SW480 (cell line): Measurements from ENCODE around the gene APPL1.

Source experiments
- DNase-seq: peaks from one replicate; pipeline ENCODE4 v3.0.0-alpha.2; 2016; ENCODE audit warnings: low spot score

The APPL1 gene, protein sequence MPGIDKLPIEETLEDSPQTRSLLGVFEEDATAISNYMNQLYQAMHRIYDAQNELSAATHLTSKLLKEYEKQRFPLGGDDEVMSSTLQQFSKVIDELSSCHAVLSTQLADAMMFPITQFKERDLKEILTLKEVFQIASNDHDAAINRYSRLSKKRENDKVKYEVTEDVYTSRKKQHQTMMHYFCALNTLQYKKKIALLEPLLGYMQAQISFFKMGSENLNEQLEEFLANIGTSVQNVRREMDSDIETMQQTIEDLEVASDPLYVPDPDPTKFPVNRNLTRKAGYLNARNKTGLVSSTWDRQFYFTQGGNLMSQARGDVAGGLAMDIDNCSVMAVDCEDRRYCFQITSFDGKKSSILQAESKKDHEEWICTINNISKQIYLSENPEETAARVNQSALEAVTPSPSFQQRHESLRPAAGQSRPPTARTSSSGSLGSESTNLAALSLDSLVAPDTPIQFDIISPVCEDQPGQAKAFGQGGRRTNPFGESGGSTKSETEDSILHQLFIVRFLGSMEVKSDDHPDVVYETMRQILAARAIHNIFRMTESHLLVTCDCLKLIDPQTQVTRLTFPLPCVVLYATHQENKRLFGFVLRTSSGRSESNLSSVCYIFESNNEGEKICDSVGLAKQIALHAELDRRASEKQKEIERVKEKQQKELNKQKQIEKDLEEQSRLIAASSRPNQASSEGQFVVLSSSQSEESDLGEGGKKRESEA

GRCh38 chr3:57227204-57227929, at the start of gene APPL1:
Gene APPL1, plus strand, starts transcription at chr3:57227729. Its CDS starts 155 bp downstream, at chr3:57227884.
- DNase-seq, result peak; percentile 89

GRCh38 chr3:57179580-57180410, 47.7 kb upstream of the APPL1 start:
- peak; percentile 62 for DNase-seq

- DNase-seq, result no peak
These were observed 43.0 kb upstream of the APPL1 start for GRCh38 chr3:57184526-57184925.

- no peak for DNase-seq
These were observed 35.5 kb upstream of the APPL1 start for GRCh38 chr3:57192028-57192427.

DNA sequence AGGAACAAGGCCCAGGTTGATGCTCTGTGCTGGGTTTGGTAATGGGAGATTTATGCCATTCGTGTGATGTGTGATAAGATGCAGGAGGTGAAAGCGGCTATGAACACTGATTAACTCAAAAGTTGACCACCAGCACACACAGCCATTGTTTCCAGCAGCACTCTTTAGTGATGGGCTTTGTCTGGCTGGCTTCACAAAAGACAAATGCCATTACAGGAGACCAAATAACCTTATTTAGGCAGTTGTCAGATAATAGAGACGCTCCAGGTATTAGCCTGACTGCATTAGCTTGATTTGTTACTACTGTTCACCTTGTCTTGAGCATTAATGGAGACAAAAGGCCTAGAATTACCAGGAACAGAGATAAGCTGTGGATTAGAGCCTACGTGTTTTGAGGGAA, 32.9 kb upstream of the APPL1 start:
- DNase-seq, result no peak

GRCh38 chr3:57199895-57200297, 27.6 kb upstream of the APPL1 start, which contains the start of gene HESX1:
Gene HESX1, minus strand, starts transcription at chr3:57199978. Its CDS starts 60 bp downstream, at chr3:57199918.
- no peak for DNase-seq

GRCh38 chr3:57206423-57206822, 21.1 kb upstream of the APPL1 start:
- DNase-seq, result no peak

DNA sequence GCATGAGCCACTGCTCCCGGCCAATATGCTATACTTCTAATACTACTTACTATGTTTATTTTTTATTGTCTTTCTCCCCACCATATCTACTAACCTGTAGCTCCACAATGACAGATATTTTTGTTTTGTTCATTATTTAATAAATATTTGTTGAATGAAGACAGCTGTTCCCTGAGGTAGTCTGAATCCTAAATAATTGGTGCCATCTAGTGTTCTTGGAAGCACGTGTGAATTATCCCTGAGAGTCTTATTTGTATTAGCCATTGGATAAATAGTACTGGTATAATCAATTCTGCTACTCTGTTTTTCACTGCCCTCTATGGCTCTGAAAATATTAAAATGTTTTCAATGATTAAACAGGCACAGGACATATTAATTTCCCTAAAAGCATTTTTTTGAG, 5.6 kb upstream of the APPL1 start:
- no peak for DNase-seq

DNA sequence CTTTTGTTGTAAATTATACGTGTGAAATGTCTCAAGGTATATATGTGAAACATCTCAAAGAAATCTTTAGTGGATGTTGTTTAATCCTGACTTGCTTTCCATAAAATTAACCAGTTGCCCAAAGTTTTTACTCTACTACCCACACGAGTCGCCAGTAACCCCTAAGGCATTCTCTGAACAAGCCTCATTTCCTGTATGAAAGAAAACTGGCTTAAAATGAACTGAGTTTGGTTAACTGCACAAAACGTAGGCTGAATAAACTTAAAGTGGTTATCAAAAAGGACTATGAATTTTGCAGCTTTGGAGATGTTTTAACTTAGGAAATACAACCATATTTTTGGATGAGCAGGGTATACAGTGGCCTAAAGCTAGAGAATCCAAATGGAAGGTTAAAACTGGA, 2.7 kb upstream of the APPL1 start:
- DNase-seq, result no peak

- DNase-seq, result no peak
These were observed 1.4 kb upstream of the APPL1 start for GRCh38 chr3:57226176-57226575.

- DNase-seq, result peak; percentile 71
These were observed 612 bp downstream of the APPL1 start for GRCh38 chr3:57227930-57228751.

GRCh38 chr3:57230006-57230405, 2.5 kb downstream of the APPL1 start:
- DNase-seq, result no peak

DNA sequence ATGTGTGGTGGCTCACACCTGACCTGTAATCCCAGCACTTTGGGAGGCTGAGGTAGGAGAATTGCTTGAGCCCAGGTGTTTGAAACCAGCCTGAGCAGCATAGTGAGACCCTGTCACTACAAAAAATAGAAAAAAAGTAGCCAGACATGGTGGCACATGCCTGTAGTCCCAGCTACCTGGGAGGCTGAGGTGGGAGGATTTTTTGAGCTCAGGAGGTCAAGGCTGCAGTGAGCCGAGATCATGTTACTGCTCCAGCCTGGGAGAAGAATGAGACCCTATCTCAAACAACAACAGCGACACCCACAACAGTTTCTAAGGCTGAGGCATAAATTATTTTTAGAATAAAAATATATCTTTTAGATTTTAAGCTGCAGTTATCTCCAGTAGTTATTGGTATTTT, 6.3 kb downstream of the APPL1 start:
- DNase-seq, result no peak

- no peak for DNase-seq
These were observed 7.4 kb downstream of the APPL1 start for GRCh38 chr3:57234613-57235575.

- DNase-seq, result no peak
These were observed 17.4 kb downstream of the APPL1 start for GRCh38 chr3:57244946-57245345.

GRCh38 chr3:57252404-57252803, 24.9 kb downstream of the APPL1 start:
- DNase-seq, result no peak

- no peak for DNase-seq
These were observed 29.3 kb downstream of the APPL1 start for GRCh38 chr3:57256844-57257243.

- DNase-seq, result no peak
These were observed 30.1 kb downstream of the APPL1 start for GRCh38 chr3:57257678-57258077.

DNA sequence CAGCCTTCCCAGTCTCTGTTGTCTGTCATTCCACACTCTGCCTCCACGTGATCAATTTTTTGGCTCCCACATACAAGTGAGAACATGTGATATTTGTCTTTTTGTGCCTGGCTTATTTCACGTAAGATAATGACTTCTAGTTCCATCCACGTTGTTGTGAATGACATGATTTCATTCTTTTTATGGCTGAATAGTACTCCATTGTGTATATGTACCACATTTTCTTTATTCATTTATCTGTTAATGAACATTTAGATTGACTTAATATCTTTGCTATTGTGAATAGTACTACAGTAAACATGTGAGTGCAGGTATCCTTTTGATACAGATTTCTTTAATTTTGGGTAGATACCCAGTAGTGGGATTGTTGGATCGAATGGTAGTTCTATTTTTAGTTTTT, 33.6 kb downstream of the APPL1 start:
- DNase-seq, result no peak

DNA sequence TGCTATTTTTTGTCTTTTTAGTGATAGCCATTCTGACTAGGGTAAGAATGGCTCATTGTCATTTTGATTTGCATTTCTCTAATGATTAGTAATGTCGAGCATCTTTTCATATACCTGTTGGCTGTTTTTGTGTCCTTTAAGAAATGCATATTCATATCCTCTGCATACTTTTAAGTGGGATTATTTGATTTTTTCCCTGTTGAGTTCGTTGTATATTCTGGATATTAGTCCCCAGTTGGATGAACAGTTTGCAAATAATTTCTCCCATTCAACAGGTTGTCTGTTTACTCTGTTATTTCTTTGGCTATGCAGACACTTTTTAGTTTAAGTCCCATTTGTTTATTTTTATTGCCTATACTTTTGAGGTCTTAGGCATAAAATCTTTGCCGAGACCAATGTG, 34.4 kb downstream of the APPL1 start:
- DNase-seq, result no peak
